ENCODE measurements around the gene SLC6A11.

The SLC6A11 gene

DNA sequence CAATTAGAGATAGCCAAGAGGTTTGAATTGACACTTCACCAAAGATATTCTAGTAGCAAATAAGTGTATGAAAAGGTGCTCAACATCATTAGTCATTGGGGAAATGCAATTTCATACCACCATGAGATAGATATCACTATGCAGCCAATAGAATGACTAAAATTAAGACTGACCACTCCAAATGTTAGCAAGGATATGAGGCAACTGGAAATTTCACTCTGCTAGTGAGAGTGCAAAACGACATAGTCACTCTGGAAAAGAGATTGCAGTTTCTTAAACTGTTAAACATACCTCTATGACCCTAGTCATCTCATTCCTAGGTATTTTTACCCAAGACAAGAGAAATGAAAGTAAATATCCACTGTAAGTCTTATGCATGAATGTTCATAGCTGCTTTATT is 27.6 kb upstream of the SLC6A11 start:
- no peaks in the 10 kb centered on the region for H3K4me1 ChIP-seq (ENCODE audit: insufficient read depth, low read length, severe bottlenecking)
- H3K4me2 ChIP-seq (ENCODE audit: low read length) = no peak overlapping the region
- no peak overlapping the region for H3K9ac ChIP-seq (ENCODE audit: low read length)
- no peaks in the 10 kb centered on the region; the same call in 1 of the 2 replicates for H3K9me2 ChIP-seq (ENCODE audit: low read depth, low read length)
- H3K27ac ChIP-seq (ENCODE audit: low read depth, low read length, poor library complexity, severe bottlenecking) = no peak overlapping the region
- no peaks in the 10 kb centered on the region for H3K36me3 ChIP-seq (ENCODE audit: insufficient read depth, low read length)
- no peaks in the 10 kb centered on the region for H4K20me1 ChIP-seq (ENCODE audit: insufficient read depth, low read length)
- no peak overlapping the region for H2AFZ ChIP-seq (ENCODE audit: low read length)
- H3K4me3 ChIP-seq (ENCODE audit: low read depth, low read length, poor library complexity, severe bottlenecking) = no peak overlapping the region
- H3K79me2 ChIP-seq (ENCODE audit: insufficient read depth, low read length) = no peaks in the 10 kb centered on the region
- H3F3A ChIP-seq (ENCODE audit: insufficient read depth, low read length) = no peaks in the 10 kb centered on the region
- TF ChIP-seq, protein P1, sequence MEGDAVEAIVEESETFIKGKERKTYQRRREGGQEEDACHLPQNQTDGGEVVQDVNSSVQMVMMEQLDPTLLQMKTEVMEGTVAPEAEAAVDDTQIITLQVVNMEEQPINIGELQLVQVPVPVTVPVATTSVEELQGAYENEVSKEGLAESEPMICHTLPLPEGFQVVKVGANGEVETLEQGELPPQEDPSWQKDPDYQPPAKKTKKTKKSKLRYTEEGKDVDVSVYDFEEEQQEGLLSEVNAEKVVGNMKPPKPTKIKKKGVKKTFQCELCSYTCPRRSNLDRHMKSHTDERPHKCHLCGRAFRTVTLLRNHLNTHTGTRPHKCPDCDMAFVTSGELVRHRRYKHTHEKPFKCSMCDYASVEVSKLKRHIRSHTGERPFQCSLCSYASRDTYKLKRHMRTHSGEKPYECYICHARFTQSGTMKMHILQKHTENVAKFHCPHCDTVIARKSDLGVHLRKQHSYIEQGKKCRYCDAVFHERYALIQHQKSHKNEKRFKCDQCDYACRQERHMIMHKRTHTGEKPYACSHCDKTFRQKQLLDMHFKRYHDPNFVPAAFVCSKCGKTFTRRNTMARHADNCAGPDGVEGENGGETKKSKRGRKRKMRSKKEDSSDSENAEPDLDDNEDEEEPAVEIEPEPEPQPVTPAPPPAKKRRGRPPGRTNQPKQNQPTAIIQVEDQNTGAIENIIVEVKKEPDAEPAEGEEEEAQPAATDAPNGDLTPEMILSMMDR (IDR thresholded peaks at IDR 0.05; ENCODE audit: low read length) = no peak
- no peak for TF ChIP-seq EZH2 (IDR thresholded peaks at IDR 0.05; ENCODE audit: borderline replicate concordance, low read length)
- no peaks in the 10 kb centered on the region for H3K9me3 ChIP-seq (ENCODE audit: low read length)
- no peaks in the 10 kb centered on the region for H3K27me3 ChIP-seq (ENCODE audit: insufficient read depth, low read length)

DNA sequence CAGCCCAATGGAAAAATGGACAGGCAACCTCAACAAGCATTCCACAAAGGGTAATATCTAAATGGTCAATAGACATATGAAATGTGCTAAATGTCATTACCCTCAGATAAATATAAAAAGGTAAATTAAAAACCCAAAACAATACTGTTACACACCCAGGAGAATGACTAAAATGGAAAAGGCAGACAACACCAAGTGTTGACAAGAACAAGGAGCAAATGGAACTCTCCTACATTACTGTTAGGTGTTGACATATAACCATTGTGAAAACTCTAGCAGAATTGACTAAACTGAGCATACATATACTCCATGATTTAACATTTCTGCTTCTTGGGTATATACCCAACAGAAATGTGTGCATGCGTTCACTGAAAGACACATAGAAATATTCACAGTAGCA is 25.3 kb upstream of the SLC6A11 start:
- Histone ChIP-seq H3K4me2 (ENCODE audit: low read length) (no peak overlapping the region), H3K9ac (ENCODE audit: low read length) (no peak overlapping the region), H3K36me3 (ENCODE audit: insufficient read depth, low read length) (no peaks in the 10 kb centered on the region), H3K4me3 (ENCODE audit: low read depth, low read length, poor library complexity, severe bottlenecking) (no peak overlapping the region), H2AFZ (ENCODE audit: low read length) (no peak overlapping the region), H3K27ac (ENCODE audit: low read depth, low read length, poor library complexity, severe bottlenecking) (no peak overlapping the region), H3K79me2 (ENCODE audit: insufficient read depth, low read length) (no peaks in the 10 kb centered on the region), H3K9me2 (ENCODE audit: low read depth, low read length) (no peaks in the 10 kb centered on the region), H3F3A (ENCODE audit: insufficient read depth, low read length) (no peaks in the 10 kb centered on the region), H3K4me1 (ENCODE audit: insufficient read depth, low read length, severe bottlenecking) (no peaks in the 10 kb centered on the region), H4K20me1 (ENCODE audit: insufficient read depth, low read length) (no peaks in the 10 kb centered on the region), H3K27me3 (ENCODE audit: insufficient read depth, low read length) (no peaks in the 10 kb centered on the region), H3K9me3 (ENCODE audit: low read length) (no peaks in the 10 kb centered on the region)
- TF ChIP-seq EZH2 (IDR thresholded peaks at IDR 0.05; ENCODE audit: borderline replicate concordance, low read length) = no peak
- TF ChIP-seq, protein P1 (IDR thresholded peaks at IDR 0.05; ENCODE audit: low read length) = no peak

DNA sequence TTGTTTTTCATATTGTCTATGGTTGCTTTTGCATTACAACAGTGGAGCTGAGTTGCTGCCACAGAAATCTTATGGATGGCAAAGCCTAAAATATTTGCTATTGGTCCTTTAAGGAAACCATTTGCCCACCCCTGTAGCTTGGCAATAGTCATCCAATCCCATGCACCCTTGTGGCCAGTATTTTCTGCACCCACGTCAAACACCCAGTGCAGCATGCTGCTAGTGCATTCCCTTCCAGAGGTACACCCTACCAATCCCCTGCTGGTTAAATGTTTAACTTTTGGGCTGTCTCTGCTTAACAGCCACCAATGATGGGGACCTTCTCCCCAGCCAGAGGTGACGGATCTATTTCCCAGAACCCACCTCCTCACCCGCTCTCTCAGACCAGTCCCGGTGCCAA is 23.8 kb upstream of the SLC6A11 start:
- Histone ChIP-seq H4K20me1 (ENCODE audit: insufficient read depth, low read length) (no peaks in the 10 kb centered on the region), H3F3A (ENCODE audit: insufficient read depth, low read length) (no peaks in the 10 kb centered on the region), H3K36me3 (ENCODE audit: insufficient read depth, low read length) (no peaks in the 10 kb centered on the region), H3K9ac (ENCODE audit: low read length) (no peak overlapping the region), H3K4me1 (ENCODE audit: insufficient read depth, low read length, severe bottlenecking) (no peaks in the 10 kb centered on the region), H2AFZ (ENCODE audit: low read length) (no peak overlapping the region), H3K9me3 (ENCODE audit: low read length) (no peaks in the 10 kb centered on the region), H3K9me2 (ENCODE audit: low read depth, low read length) (no peaks in the 10 kb centered on the region), H3K79me2 (ENCODE audit: insufficient read depth, low read length) (no peaks in the 10 kb centered on the region), H3K4me3 (ENCODE audit: low read depth, low read length, poor library complexity, severe bottlenecking) (no peak overlapping the region), H3K4me2 (ENCODE audit: low read length) (no peak overlapping the region), H3K27ac (ENCODE audit: low read depth, low read length, poor library complexity, severe bottlenecking) (no peak overlapping the region), H3K27me3 (ENCODE audit: insufficient read depth, low read length) (no peaks in the 10 kb centered on the region)
- TF ChIP-seq, protein P1 (IDR thresholded peaks at IDR 0.05; ENCODE audit: low read length) = no peak
